Heart left ventricle (tissue), 16 donors: Measurements from ENCODE around the gene SEMA5B. TPM values are rescaled to one million over a fixed set of nuclear protein-coding genes. Genes with fewer than 3 reads are reported as not detected.

ENCODE experiments used
- ATAC-seq, 4 donors: fragments of 200-7000 bp; cut with Tn5 transposase; one replicate each; pipeline ENCODE4 v1.9.1; 2020 to 2022; ENCODE audit warnings: moderate library complexity in 4 of 4, mild to moderate bottlenecking in 3 of 4, moderate number of reproducible peaks in 1 of 4
- DNase-seq, 5 donors: peaks; one replicate each; pipeline ENCODE4 v3.0.0-alpha.2; 2020
- H3K27ac ChIP-seq, 12 donors: fragments of 200-600 bp; sonication (generic) in 4 of 12; one replicate each; pipeline versions ENCODE4 v1.5.0 to v1.8.0; 2016 to 2022; ENCODE audit warnings: mild to moderate bottlenecking in 2 of 12
- H3K27me3 ChIP-seq, 9 donors: fragments of 200-600 bp; sonication (generic) in 2 of 9; one replicate each; pipeline versions ENCODE4 v1.5.1 to v1.8.0; 2016 to 2022; ENCODE audit warnings: mild to moderate bottlenecking in 3 of 9
- H3K36me3 ChIP-seq, 9 donors: fragments of 200-600 bp; sonication (generic) in 2 of 9; one replicate each; pipeline versions ENCODE4 v1.5.0 to v1.8.0; 2018 to 2022; ENCODE audit warnings: mild to moderate bottlenecking in 2 of 9
- H3K4me1 ChIP-seq, 12 donors: fragments of 200-600 bp; sonication (generic) in 4 of 12; one replicate each; pipeline versions ENCODE4 v1.5.0 to v1.8.0; 2016 to 2022; ENCODE audit warnings: mild to moderate bottlenecking in 3 of 12
- H3K4me3 ChIP-seq, 12 donors: fragments of 200-600 bp; sonication (generic) in 4 of 12; one replicate each; pipeline versions ENCODE4 v1.5.0 to v1.8.0; 2017 to 2022; ENCODE audit warnings: mild to moderate bottlenecking in 9 of 12, moderate library complexity in 4 of 12
- H3K9me3 ChIP-seq, 12 donors: fragments of 200-600 bp; sonication (generic) in 4 of 12; one replicate each; pipeline versions ENCODE4 v1.5.0 to v1.8.0; 2016 to 2022; ENCODE audit warnings: mild to moderate bottlenecking in 1 of 12
- POLR2A ChIP-seq, 2 donors: fragments of 450-650 bp; IDR thresholded peaks; one replicate each; pipeline ENCODE4 v1.6.1; 2017; ENCODE audit warnings: antibody characterized with exemption in 2 of 2, mild to moderate bottlenecking in 2 of 2, moderate library complexity in 2 of 2
- WGBS, 4 donors: extraction: QIAGEN DNeasy Blood & Tissue Kit in 2 of 4; methylation state at CpG; one replicate each; pipeline versions ENCODE4 v1.1.5 to v1.1.7; 2013 to 2018; 5-methylcytosine and 5-hydroxymethylcytosine counted together
- intact Hi-C, 10 donors: fragments of 100-400 bp; cut with DNase I; formaldehyde crosslinking; loops; one replicate each; pipeline versions ENCODE4 v1.11.1 to v1.14.2; 2022
- polyA plus RNA-seq, 2 donors: library from polyadenylated mRNA; stranded (reverse); fragments of 200-250 nt; gene quantifications; one replicate each; pipeline ENCODE4 v1.2.3, GENCODE V29; 2013
- total RNA-seq, 9 donors: library from RNA; depleted of rRNA in 2 of 9; stranded (reverse); fragments of >200 nt in 2 of 9; fragmentation: NEBNext Ultra II Directional in 3 of 9; extraction: Animal tissue kit (Norgen Biotek cat#: 25700) in 3 of 9; gene quantifications; one replicate each; pipeline versions ENCODE4 v1.1.0 to v1.2.4, GENCODE V29; 2016 to 2023
- TF ChIP-seq, protein P1 (sequence below), 12 donors: fragments of 200-600 bp; sonication (generic) in 4 of 12; IDR thresholded peaks; one replicate each; pipeline versions ENCODE4 v1.5.0 to v1.8.0; 2018 to 2022; ENCODE audit warnings: antibody characterized with exemption in 12 of 12, mild to moderate bottlenecking in 5 of 12
- donor health status: ischemic (EF 13 %, LVEDD 7.1; RV severe dilation, severe dysfunction).
- donor health status: healthy with polysubstance abuse.
- donor health status: DM: no; HTN: yes; CAD: no.
- donor health status: DM: no; HTN: no; CAD: no.
- donor health status: ischemic (EF 25% LVEDD 6.9; RV normal size, moderate dysfunction).
- donor health status: ischemic (EF 25% LVEDD 5.7; RV mildly dilated, moderate dysfunction).
- donor health status: healthy.
- donor health status: DM: yes; HTN: yes; CAD: no.
- donor health status: ischemic (EF 35%, LVEDD 5.7; RV mildly dilated, moderate dysfunction).
- donor health status: nonischemic (EF 11% LVEDD 7.7; RV severe dilation, severe dysfunction).
- donor health status: DM: yes; HTN: yes; CAD: no.
- donor health status: PGD.
- donor health status: ischemic (EF 29% LVEDD 5.4; RV normal size, mild dysfunction).
- donor health status: nonischemic (EF 23%, LVEDD 6.1; RV moderate dilation, normal function).

SEMA5B gene
- total and polyA plus RNA-seq, 11 donors: 2.2 to 16.7 (median 7.0) TPM

GRCh38 chr3:122923611-122924010 is 104.0 kb downstream of the SEMA5B start:
- ATAC-seq (no peak), DNase-seq (no peak)
- Histone ChIP-seq H3K9me3 (no peaks in the 10 kb centered on the region), H3K27ac (no peak overlapping the region), H3K27me3 (peaks cover 0 to 25% (median 5%) of the 10 kb centered on the region in 9 donors), H3K36me3 (no peaks in the 10 kb centered on the region), H3K4me1 (peaks cover 0 to 5% (median 0%) of the 10 kb centered on the region in 12 donors), H3K4me3 (no peak overlapping the region)
- WGBS, 4 donors: 76 to 87% (median 84%) methylated on average over 6 of the region's 6 CpGs
- intact Hi-C loops: no loop called here
- TF ChIP-seq POLR2A (IDR thresholded peaks at IDR 0.05): no peak
- TF ChIP-seq, protein P1, sequence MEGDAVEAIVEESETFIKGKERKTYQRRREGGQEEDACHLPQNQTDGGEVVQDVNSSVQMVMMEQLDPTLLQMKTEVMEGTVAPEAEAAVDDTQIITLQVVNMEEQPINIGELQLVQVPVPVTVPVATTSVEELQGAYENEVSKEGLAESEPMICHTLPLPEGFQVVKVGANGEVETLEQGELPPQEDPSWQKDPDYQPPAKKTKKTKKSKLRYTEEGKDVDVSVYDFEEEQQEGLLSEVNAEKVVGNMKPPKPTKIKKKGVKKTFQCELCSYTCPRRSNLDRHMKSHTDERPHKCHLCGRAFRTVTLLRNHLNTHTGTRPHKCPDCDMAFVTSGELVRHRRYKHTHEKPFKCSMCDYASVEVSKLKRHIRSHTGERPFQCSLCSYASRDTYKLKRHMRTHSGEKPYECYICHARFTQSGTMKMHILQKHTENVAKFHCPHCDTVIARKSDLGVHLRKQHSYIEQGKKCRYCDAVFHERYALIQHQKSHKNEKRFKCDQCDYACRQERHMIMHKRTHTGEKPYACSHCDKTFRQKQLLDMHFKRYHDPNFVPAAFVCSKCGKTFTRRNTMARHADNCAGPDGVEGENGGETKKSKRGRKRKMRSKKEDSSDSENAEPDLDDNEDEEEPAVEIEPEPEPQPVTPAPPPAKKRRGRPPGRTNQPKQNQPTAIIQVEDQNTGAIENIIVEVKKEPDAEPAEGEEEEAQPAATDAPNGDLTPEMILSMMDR (IDR thresholded peaks at IDR 0.05): no peak

DNA sequence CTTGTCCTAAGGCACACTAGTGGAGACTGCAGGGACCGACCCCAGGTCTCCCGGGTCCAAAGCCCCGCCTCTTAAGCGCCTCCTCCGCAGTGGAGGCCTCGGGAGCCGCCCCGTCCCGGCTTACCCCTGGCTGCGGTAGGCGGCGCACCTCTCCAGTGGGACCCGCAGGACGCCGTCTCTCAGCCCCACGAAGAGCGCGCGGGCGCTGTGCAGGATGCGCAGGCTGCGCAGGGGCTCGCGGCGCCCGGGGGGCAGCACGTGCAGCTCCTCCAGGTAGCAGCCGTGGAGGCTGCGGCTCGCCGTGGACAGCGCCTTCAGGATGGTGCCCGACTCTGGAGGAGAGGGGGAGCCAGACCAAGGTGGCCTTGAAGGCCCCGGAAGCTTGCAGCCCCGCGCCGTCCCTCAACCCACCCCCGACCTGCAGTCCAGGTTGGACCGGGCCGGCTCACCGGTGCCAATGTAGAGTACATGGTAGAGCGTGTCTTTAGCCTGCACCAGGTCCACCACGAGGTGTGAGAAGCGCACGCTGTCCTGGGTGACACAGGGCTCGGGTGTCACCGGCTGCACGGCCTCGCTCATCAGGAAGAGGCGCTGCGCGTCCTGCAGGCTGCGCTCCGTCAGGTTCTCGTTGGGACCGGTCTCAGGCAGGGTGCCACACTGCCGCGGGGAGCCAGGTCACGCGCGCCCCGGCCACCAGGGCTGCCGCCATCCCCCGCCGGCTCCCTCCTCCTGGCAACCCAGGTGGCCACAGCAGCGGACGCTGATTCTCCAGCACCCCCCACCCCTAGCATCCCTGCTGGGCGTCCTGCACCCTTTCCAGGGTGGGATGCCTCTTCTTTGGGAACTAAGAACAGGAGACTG is 105.5 kb downstream of the SEMA5B start:
- TF ChIP-seq, protein P1 (IDR thresholded peaks at IDR 0.05): no peak
- no peak for TF ChIP-seq POLR2A (IDR thresholded peaks at IDR 0.05)
- H3K36me3 ChIP-seq: no peaks in the 10 kb centered on the region
- peaks cover 0 to 5% (median 0%) of the 10 kb centered on the region in 12 donors for H3K4me1 ChIP-seq
- intact Hi-C loops: no loop called here
- no peaks in the 10 kb centered on the region for H3K9me3 ChIP-seq
- H3K27ac ChIP-seq: no peak overlapping the region
- peak overlapping the region in 1 of 12 donors; percentile 25 for H3K4me3 ChIP-seq
- H3K27me3 ChIP-seq: peaks cover 0 to 25% (median 5%) of the 10 kb centered on the region in 9 donors
- ATAC-seq: no peak
- WGBS, 4 donors: 47 to 76% (median 53%) methylated on average over 34 to 68 of the region's 68 CpGs
- DNase-seq: no peak

GRCh38 chr3:122920986-122921385 is 106.6 kb downstream of the SEMA5B start:
- H3K27me3 ChIP-seq: peaks cover 0 to 25% (median 5%) of the 10 kb centered on the region in 9 donors
- no peaks in the 10 kb centered on the region for H3K9me3 ChIP-seq
- H3K4me1 ChIP-seq: peaks cover 0 to 5% (median 0%) of the 10 kb centered on the region in 12 donors
- WGBS, 4 donors: 76 to 87% (median 81%) methylated on average over 6 of the region's 6 CpGs
- no peak for DNase-seq
- no peak overlapping the region for H3K27ac ChIP-seq
- no peaks in the 10 kb centered on the region for H3K36me3 ChIP-seq
- TF ChIP-seq POLR2A (IDR thresholded peaks at IDR 0.05): no peak
- TF ChIP-seq, protein P1 (IDR thresholded peaks at IDR 0.05): no peak
- no peak for ATAC-seq
- intact Hi-C loops: no loop called here
- no peak overlapping the region for H3K4me3 ChIP-seq

DNA sequence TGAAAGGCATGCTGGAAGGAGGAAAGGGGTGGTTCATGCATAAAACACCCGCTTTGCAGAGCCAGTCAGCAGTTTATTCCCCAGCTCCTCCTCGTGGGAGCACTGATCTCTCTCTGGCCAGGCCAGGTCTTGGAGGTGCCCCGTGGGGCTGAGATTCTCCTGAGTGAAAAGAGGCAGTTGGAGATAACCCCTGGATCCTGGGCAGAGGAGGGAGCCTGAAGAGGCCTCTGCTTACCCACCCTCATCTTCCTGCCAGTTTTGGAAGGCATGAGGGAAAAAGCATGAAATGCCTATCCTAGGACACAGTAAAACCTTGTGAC is 108.3 kb downstream of the SEMA5B start:
- intact Hi-C loops: no loop called here
- Histone ChIP-seq H3K27ac (no peak overlapping the region), H3K36me3 (no peaks in the 10 kb centered on the region), H3K4me1 (peaks cover 0 to 5% (median 0%) of the 10 kb centered on the region in 12 donors), H3K27me3 (peaks cover 0 to 30% (median 5%) of the 10 kb centered on the region in 9 donors), H3K4me3 (no peak overlapping the region), H3K9me3 (no peaks in the 10 kb centered on the region)
- no peak for ATAC-seq
- 71 to 91% (median 81%) methylated on average over 3 of the region's 3 CpGs for WGBS, 4 donors
- no peak for DNase-seq
- TF ChIP-seq, protein P1 (IDR thresholded peaks at IDR 0.05): no peak
- no peak for TF ChIP-seq POLR2A (IDR thresholded peaks at IDR 0.05)
